GM23248 (cell line): Measurements from ENCODE around the gene R3HDM4. TPM values are rescaled to one million over a fixed set of nuclear protein-coding genes. Genes with fewer than 3 reads are reported as not detected.

Experiments used
- DNase-seq: peaks from one replicate; pipeline ENCODE4 v3.0.0-alpha.2; 2015
- H2AFZ ChIP-seq: fragments of 200-600 bp; sonication (generic); 2 replicates; pipeline ENCODE4 v1.6.1; 2016; ENCODE audit warnings: antibody characterized with exemption
- H3F3A ChIP-seq: fragments of 200-600 bp; sonication (generic); 2 replicates; pipeline ENCODE4 v1.6.1; 2016; ENCODE audit warnings: mild to moderate bottlenecking, antibody characterized with exemption, mixed run types; ENCODE audit not compliant: insufficient read depth
- H3K27ac ChIP-seq: fragments of 200-600 bp; sonication (generic); 2 replicates; pipeline ENCODE4 v1.5.1; 2016; ENCODE audit warnings: mild to moderate bottlenecking
- H3K27me3 ChIP-seq: fragments of 200-600 bp; sonication (generic); replicated peaks from 2 replicates; pipeline ENCODE4 v1.6.1; 2016; ENCODE audit warnings: mild to moderate bottlenecking; ENCODE audit not compliant: insufficient read depth
- H3K36me3 ChIP-seq: fragments of 200-600 bp; sonication (generic); 2 replicates; pipeline ENCODE4 v1.6.1; 2016; ENCODE audit warnings: low read depth, mild to moderate bottlenecking
- H3K4me1 ChIP-seq: fragments of 200-600 bp; sonication (generic); 2 replicates; pipeline ENCODE4 v1.6.1; 2016; ENCODE audit warnings: mild to moderate bottlenecking; ENCODE audit not compliant: insufficient read depth
- H3K4me2 ChIP-seq: fragments of 200-600 bp; sonication (generic); one replicate; pipeline ENCODE4 v1.6.1; 2016; ENCODE audit warnings: mild to moderate bottlenecking; ENCODE audit not compliant: unreplicated experiment
- H3K4me3 ChIP-seq: fragments of 200-600 bp; sonication (generic); 2 replicates; pipeline ENCODE4 v1.5.1; 2016; ENCODE audit warnings: mild to moderate bottlenecking
- H3K79me2 ChIP-seq: fragments of 200-600 bp; sonication (generic); 2 replicates; pipeline ENCODE4 v1.6.1; 2016; ENCODE audit warnings: mild to moderate bottlenecking; ENCODE audit not compliant: insufficient read depth
- H3K9ac ChIP-seq: fragments of 200-600 bp; sonication (generic); 2 replicates; pipeline ENCODE4 v1.6.1; 2016; ENCODE audit warnings: mild to moderate bottlenecking
- H3K9me2 ChIP-seq: fragments of 200-600 bp; sonication (generic); 2 replicates; pipeline ENCODE4 v1.6.1; 2016; ENCODE audit warnings: mixed run types, mild to moderate bottlenecking, moderate library complexity; ENCODE audit not compliant: insufficient read depth
- H3K9me3 ChIP-seq: fragments of 200-600 bp; sonication (generic); one replicate; pipeline ENCODE4 v1.6.1; 2017; ENCODE audit warnings: low read depth
- H4K20me1 ChIP-seq: fragments of 200-600 bp; sonication (generic); 2 replicates; pipeline ENCODE4 v1.6.0; 2016; ENCODE audit not compliant: insufficient read depth
- EZH2 ChIP-seq: fragments of 200-600 bp; sonication (generic); IDR thresholded peaks from 2 replicates; pipeline ENCODE4 v1.6.1; 2018; ENCODE audit warnings: antibody characterized with exemption, mild to moderate bottlenecking; ENCODE audit not compliant: insufficient read depth, poor library complexity, severe bottlenecking
- EZH2phosphoT487 ChIP-seq: fragments of 200-600 bp; sonication (generic); IDR thresholded peaks from 2 replicates; pipeline ENCODE4 v1.6.1; 2018; ENCODE audit warnings: antibody characterized with exemption, moderate library complexity, mild to moderate bottlenecking, low read depth; ENCODE audit not compliant: insufficient read depth
- WGBS, 2 experiments: methylation state at CpG; one replicate each; pipeline ENCODE4 v1.1.6; 2015 to 2017; ENCODE audit warnings: low lambda C conversion rate in 2 of 2, low coverage in 1 of 2; ENCODE audit errors: missing lambda C conversion rate in 2 of 2; 5-methylcytosine and 5-hydroxymethylcytosine counted together
- in situ Hi-C: fragments of 300-500 bp; cut with MboI; formaldehyde crosslinking; loops from 2 replicates; pipeline ENCODE4 v1.15.0; 2020
- polyA plus RNA-seq: library from polyadenylated mRNA; unstranded; fragments of >200 nt; fragmentation: Nextera tagmentation; extraction: Ambion mirVana; gene quantifications from 2 replicates; pipeline ENCODE4 v1.2.1, GENCODE V29; 2016
- total RNA-seq: library from RNA; depleted of rRNA; stranded (reverse); fragments of >200 nt; shearing (Covaris generic); gene quantifications from 2 replicates; pipeline ENCODE4 v1.2.3, GENCODE V29; 2014; rRNA removed

R3HDM4 gene
- 41.6 and 50.9 TPM in 2 replicates for total RNA-seq
- polyA plus RNA-seq: 52.7 and 58.1 TPM in 2 replicates

- H3K36me3 ChIP-seq: no peaks in the 10 kb centered on the region
- TF ChIP-seq EZH2phosphoT487 (no peak), EZH2 (no peak)
- H3K9me3 ChIP-seq: no peaks in the 10 kb centered on the region
- peak within 1 kb of the TSS; percentile 84 for H3K4me2 ChIP-seq
- H3K4me1 ChIP-seq: 0 out of 2 replicates have a peak, but pooled peaks cover 3% of the 10 kb centered on the region
- WGBS, 2 experiments: 1 to 2% methylated on average over 20 to 65 of the region's 76 CpGs
- peak within 1 kb of the TSS; percentile 85 for H2AFZ ChIP-seq
- H3K79me2 ChIP-seq: peaks cover 55% of the 10 kb centered on the region
- peaks cover 10% of the 10 kb centered on the region for H3K27me3 ChIP-seq
- no peaks in the 10 kb centered on the region for H3K9me2 ChIP-seq
- H3K27ac ChIP-seq: peak within 1 kb of the TSS; percentile 48
- H4K20me1 ChIP-seq: no peaks in the 10 kb centered on the region
- peak; percentile 83 for DNase-seq
- H3K9ac ChIP-seq: peak within 1 kb of the TSS; percentile 93
- in situ Hi-C loops: no loop called here
- H3F3A ChIP-seq: peaks cover 4% of the 10 kb centered on the region; the same call in 1 of the 2 replicates
- H3K4me3 ChIP-seq: peak within 1 kb of the TSS; percentile 99
These were observed at the start of gene R3HDM4 for GRCh38 chr19:913080-913748. TSS of gene R3HDM4 (minus strand) at chr19:913219. CDS start at chr19:913157, 62 bp downstream.

- in situ Hi-C loops: no loop called here
- H3K36me3 ChIP-seq: peaks cover 13% of the 10 kb centered on the region
- H3K27ac ChIP-seq: peak overlapping the region; percentile 25; the same call in 1 of the 2 replicates
These were observed 49.0 kb upstream of the R3HDM4 start for GRCh38 chr19:961866-962620.

GRCh38 chr19:960601-960938 lies 47.6 kb upstream of the R3HDM4 start:
- H3K27ac ChIP-seq: no peak overlapping the region
- H2AFZ ChIP-seq: no peak overlapping the region
- 88 to 92% methylated on average over 8 of the region's 8 CpGs for WGBS, 2 experiments
- H3K4me2 ChIP-seq: no peak overlapping the region
- H3F3A ChIP-seq: no peaks in the 10 kb centered on the region
- TF ChIP-seq EZH2phosphoT487 (no peak), EZH2 (no peak)
- H3K9me3 ChIP-seq: no peaks in the 10 kb centered on the region
- no peak overlapping the region for H3K4me3 ChIP-seq
- no peaks in the 10 kb centered on the region for H3K9me2 ChIP-seq
- no peak for DNase-seq
- peaks cover 64% of the 10 kb centered on the region for H3K79me2 ChIP-seq
- in situ Hi-C loops: no loop called here
- no peak overlapping the region for H3K9ac ChIP-seq
- H3K4me1 ChIP-seq: peaks cover 7% of the 10 kb centered on the region; the same call in 1 of the 2 replicates
- no peaks in the 10 kb centered on the region for H4K20me1 ChIP-seq
- H3K36me3 ChIP-seq: peaks cover 7% of the 10 kb centered on the region
- H3K27me3 ChIP-seq: no peaks in the 10 kb centered on the region

More at GRCh38 chr19:961866-962620, 49.0 kb upstream of the R3HDM4 start:
- Histone ChIP-seq H3K9me2 (no peaks in the 10 kb centered on the region), H2AFZ (no peak overlapping the region), H3K4me3 (no peak overlapping the region), H4K20me1 (no peaks in the 10 kb centered on the region), H3K27me3 (no peaks in the 10 kb centered on the region), H3K4me2 (no peak overlapping the region), H3K9ac (no peak overlapping the region), H3F3A (no peaks in the 10 kb centered on the region), H3K79me2 (peaks cover 51% of the 10 kb centered on the region), H3K9me3 (no peaks in the 10 kb centered on the region), H3K4me1 (peaks cover 3% of the 10 kb centered on the region; the same call in 1 of the 2 replicates)
- peak; percentile 77 for DNase-seq
- TF ChIP-seq EZH2 (no peak), EZH2phosphoT487 (no peak)
- WGBS, 2 experiments: 75% methylated on average over 14 of the region's 14 CpGs

- H3K27me3 ChIP-seq: no peaks in the 10 kb centered on the region
- H3K4me3 ChIP-seq: no peak overlapping the region
- H3K27ac ChIP-seq: no peak overlapping the region
- in situ Hi-C loops: no loop called here
- no peak for TF ChIP-seq EZH2
- no peak for TF ChIP-seq EZH2phosphoT487
- H4K20me1 ChIP-seq: no peaks in the 10 kb centered on the region
- H3K9ac ChIP-seq: no peak overlapping the region
- peaks cover 7% of the 10 kb centered on the region; the same call in 1 of the 2 replicates for H3K4me1 ChIP-seq
- 75 to 87% methylated on average over 11 to 12 of the region's 12 CpGs for WGBS, 2 experiments
- no peaks in the 10 kb centered on the region for H3K9me2 ChIP-seq
- no peaks in the 10 kb centered on the region for H3F3A ChIP-seq
- H3K79me2 ChIP-seq: peaks cover 69% of the 10 kb centered on the region
- no peak overlapping the region for H2AFZ ChIP-seq
- no peaks in the 10 kb centered on the region for H3K9me3 ChIP-seq
- peaks cover 2% of the 10 kb centered on the region for H3K36me3 ChIP-seq
- no peak overlapping the region for H3K4me2 ChIP-seq
- no peak for DNase-seq
These were observed 47.0 kb upstream of the R3HDM4 start for GRCh38 chr19:960020-960419.
